Measurements from ENCODE around the gene CAPN13. TPM values are rescaled to one million over a fixed set of nuclear protein-coding genes. Genes with fewer than 3 reads are reported as not detected.

The CAPN13 gene
- total RNA-seq, 3 donors from 2014 or later, result 33.8 to 44.6 TPM; not detected in 1

DNA sequence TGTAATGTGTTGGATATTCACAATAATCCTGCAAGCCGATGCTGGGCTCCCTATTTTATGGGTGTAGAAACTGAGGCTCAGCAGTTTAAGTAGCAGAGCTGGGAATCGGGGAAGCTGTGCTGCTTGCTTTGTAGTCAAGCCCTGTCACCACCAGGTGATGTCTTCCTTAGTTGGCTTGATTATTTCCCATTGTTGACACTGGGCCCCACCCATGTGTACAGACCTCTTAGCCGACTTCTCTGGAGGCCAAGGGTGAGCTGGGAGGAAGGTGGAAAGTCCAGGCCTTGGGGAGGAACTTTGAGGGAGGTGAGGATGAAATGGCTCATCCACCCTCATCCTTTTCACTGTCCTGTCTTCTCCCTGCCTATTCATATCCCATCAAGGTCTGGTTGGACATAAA lies 60.0 kb downstream of the CAPN13 start:
- H3K36me3 ChIP-seq, result no peaks in the 10 kb centered on the region
- H3K27me3 ChIP-seq, result no peaks in the 10 kb centered on the region
- DNase-seq (ENCODE audit: low spot score in 2 of 2), result no peak
- H3K9me3 ChIP-seq, result no peaks in the 10 kb centered on the region
- TF ChIP-seq POLR2A (IDR thresholded peaks at IDR 0.05) (no peak), POLR2AphosphoS5 (IDR thresholded peaks at IDR 0.05) (no peak)
- TF ChIP-seq, protein P1, sequence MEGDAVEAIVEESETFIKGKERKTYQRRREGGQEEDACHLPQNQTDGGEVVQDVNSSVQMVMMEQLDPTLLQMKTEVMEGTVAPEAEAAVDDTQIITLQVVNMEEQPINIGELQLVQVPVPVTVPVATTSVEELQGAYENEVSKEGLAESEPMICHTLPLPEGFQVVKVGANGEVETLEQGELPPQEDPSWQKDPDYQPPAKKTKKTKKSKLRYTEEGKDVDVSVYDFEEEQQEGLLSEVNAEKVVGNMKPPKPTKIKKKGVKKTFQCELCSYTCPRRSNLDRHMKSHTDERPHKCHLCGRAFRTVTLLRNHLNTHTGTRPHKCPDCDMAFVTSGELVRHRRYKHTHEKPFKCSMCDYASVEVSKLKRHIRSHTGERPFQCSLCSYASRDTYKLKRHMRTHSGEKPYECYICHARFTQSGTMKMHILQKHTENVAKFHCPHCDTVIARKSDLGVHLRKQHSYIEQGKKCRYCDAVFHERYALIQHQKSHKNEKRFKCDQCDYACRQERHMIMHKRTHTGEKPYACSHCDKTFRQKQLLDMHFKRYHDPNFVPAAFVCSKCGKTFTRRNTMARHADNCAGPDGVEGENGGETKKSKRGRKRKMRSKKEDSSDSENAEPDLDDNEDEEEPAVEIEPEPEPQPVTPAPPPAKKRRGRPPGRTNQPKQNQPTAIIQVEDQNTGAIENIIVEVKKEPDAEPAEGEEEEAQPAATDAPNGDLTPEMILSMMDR (IDR thresholded peaks at IDR 0.05), result no peak
- H3K4me3 ChIP-seq, result no peak overlapping the region
- H3K27ac ChIP-seq, result no peak overlapping the region
- intact Hi-C loops (cut with DNase I; ENCODE audit: low total_unique reads), result no loop called here
- H3K4me1 ChIP-seq, result no peaks in the 10 kb centered on the region

DNA sequence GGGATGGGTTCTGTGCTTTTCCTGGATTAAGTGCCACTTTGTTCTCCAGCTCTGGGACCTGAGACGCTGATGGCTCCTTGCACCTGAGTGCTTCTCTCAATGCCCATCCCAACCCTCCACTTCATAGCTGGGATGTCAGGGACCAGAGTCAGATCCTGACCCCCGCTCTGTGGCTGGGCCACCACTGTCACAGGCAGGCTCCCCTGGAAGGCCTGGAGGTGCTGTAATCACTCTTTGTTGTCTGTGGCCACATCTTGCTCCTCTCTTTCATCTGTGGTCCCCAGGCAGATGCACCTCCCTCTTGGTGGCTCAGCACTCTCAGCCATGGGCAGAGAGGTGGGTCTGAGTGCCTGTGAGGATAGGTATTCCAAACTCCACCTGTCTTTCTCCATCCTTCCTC lies 62.4 kb downstream of the CAPN13 start:
- intact Hi-C loops (cut with DNase I; ENCODE audit: low total_unique reads), result no loop called here
- H3K27me3 ChIP-seq, result no peaks in the 10 kb centered on the region
- TF ChIP-seq, protein P1 (IDR thresholded peaks at IDR 0.05), result no peak
- TF ChIP-seq POLR2AphosphoS5 (IDR thresholded peaks at IDR 0.05) (no peak), POLR2A (IDR thresholded peaks at IDR 0.05) (no peak)
- H3K27ac ChIP-seq, result no peak overlapping the region
- no peaks in the 10 kb centered on the region for H3K9me3 ChIP-seq
- no peaks in the 10 kb centered on the region for H3K36me3 ChIP-seq
- H3K4me1 ChIP-seq, result peaks cover 0 to 6% of the 10 kb centered on the region in 2 donors
- no peak overlapping the region for H3K4me3 ChIP-seq
- DNase-seq (ENCODE audit: low spot score in 2 of 2), result no peak

DNA sequence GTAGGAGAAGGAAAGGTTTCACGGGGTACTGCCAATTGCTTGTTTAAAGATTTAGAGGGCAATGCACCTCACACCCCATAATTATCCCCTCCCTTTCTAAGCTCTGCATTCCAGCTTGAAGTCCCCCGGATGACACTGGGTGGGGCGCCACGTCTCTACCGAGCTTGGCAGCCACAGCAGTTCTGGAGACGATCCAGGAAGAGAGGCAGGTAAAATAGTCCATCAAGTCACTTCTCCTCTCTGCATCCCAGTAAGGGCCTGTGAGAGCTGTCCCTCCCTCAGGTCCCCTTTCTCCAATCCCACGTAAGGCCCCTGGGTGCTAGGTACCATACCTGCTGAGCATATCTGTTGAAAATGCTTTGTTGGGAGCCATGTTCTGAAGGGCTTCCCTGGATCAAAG lies 65.7 kb downstream of the CAPN13 start:
- intact Hi-C loops (cut with DNase I; ENCODE audit: low total_unique reads), result no loop called here
- Histone ChIP-seq H3K4me1 (peaks cover 0 to 6% of the 10 kb centered on the region in 2 donors), H3K27ac (no peak overlapping the region), H3K27me3 (no peaks in the 10 kb centered on the region), H3K4me3 (no peak overlapping the region), H3K9me3 (no peaks in the 10 kb centered on the region), H3K36me3 (no peaks in the 10 kb centered on the region)
- TF ChIP-seq, protein P1 (IDR thresholded peaks at IDR 0.05), result no peak
- TF ChIP-seq POLR2A (IDR thresholded peaks at IDR 0.05) (no peak), POLR2AphosphoS5 (IDR thresholded peaks at IDR 0.05) (no peak)
- DNase-seq (ENCODE audit: low spot score in 2 of 2), result peak in 1 of 2 donors; percentile 24

DNA sequence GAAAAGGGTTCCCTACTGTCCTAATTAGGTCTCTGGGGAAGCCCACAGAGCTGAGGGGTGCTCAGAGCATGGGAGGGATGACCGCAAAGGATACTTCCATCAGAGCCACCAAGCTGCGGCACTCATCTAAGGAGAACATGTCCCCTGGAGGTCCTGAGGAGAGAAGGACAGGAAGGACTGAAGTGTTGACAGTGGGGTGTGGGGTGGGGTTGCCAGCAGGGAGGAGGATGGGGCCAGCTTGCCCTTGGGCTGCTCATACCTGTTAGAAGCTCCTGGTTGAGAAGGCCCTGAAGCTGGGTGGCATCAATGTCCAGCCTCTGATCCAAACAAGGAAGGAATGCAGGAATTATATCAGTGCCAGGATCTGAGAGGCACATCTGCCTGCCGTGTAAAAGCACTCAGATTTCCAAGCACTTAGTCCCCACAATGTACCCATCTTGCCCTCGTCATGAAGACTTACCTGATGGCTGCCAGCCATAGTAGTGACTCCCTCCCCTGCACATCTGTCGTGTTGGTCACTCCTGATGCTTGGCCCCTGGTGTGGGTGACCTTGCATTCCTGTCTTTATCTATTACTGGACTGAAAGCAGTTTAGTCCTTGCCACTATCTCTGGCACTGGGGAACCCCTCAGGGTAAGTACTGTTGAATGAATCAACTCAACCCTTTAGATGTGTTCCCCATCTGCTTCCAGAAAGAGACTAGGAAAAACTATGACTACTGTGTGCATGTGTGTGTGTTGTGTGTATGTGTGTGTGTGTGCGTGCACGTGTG lies 68.9 kb downstream of the CAPN13 start:
- TF ChIP-seq, protein P1 (IDR thresholded peaks at IDR 0.05), result no peak
- TF ChIP-seq POLR2AphosphoS5 (IDR thresholded peaks at IDR 0.05), result no peak
- TF ChIP-seq POLR2A (IDR thresholded peaks at IDR 0.05), result no peak
- intact Hi-C loops (cut with DNase I; ENCODE audit: low total_unique reads), result no loop called here
- no peaks in the 10 kb centered on the region for H3K9me3 ChIP-seq
- DNase-seq (ENCODE audit: low spot score in 2 of 2), result no peak
- no peak overlapping the region for H3K27ac ChIP-seq
- no peak overlapping the region for H3K4me3 ChIP-seq
- no peaks in the 10 kb centered on the region for H3K27me3 ChIP-seq
- peaks cover 0 to 6% of the 10 kb centered on the region in 2 donors for H3K4me1 ChIP-seq
- no peaks in the 10 kb centered on the region for H3K36me3 ChIP-seq

DNA sequence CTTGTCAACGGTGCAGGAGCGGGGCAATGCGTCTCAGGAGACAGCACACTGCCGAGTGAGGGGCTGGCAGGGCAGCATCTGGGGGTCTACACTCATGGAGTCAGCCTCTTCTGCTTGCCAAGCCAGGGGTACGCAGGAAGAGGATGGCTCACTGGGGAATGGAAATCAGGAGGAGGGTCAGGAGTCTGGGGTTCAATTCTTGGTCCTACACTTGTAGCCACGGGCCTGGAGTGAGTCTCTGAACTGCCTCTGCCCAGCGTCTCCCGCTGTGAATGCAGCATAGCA lies 70.0 kb downstream of the CAPN13 start:
- DNase-seq (ENCODE audit: low spot score in 2 of 2), result no peak
- Histone ChIP-seq H3K36me3 (no peaks in the 10 kb centered on the region), H3K9me3 (no peaks in the 10 kb centered on the region), H3K4me1 (peaks cover 0 to 6% of the 10 kb centered on the region in 2 donors), H3K27me3 (no peaks in the 10 kb centered on the region), H3K4me3 (no peak overlapping the region), H3K27ac (no peak overlapping the region)
- intact Hi-C loops (cut with DNase I; ENCODE audit: low total_unique reads), result no loop called here
- TF ChIP-seq POLR2AphosphoS5 (IDR thresholded peaks at IDR 0.05), result no peak
- TF ChIP-seq, protein P1 (IDR thresholded peaks at IDR 0.05), result no peak
- TF ChIP-seq POLR2A (IDR thresholded peaks at IDR 0.05), result no peak

Measured in breast epithelium (tissue), 4 donors.